Nephron progenitor cell (in vitro differentiated cells): Measurements from ENCODE around the gene C16orf78.
"Not testable (repeated sequence)": the region's sequence is repeated elsewhere in the genome, so short reads cannot be mapped to it uniquely, and the experiment has no call there.

ENCODE experiments used
- DNase-seq: peaks from one replicate; pipeline ENCODE4 v3.0.0; 2021
- H3K27ac Mint-ChIP-seq: 2 replicates; pipeline ENCODE4 v1.8.0; 2021; ENCODE audit warnings: mild to moderate bottlenecking, moderate library complexity, mixed read lengths
- H3K27me3 Mint-ChIP-seq: 2 replicates; pipeline ENCODE4 v1.8.0; 2021; ENCODE audit warnings: mild to moderate bottlenecking, low read depth, mixed read lengths; ENCODE audit not compliant: poor library complexity
- H3K36me3 Mint-ChIP-seq: 2 replicates; pipeline ENCODE4 v1.8.0; 2021; ENCODE audit warnings: low read depth, mixed read lengths
- H3K4me1 Mint-ChIP-seq: 2 replicates; pipeline ENCODE4 v1.8.0; 2021; ENCODE audit warnings: mixed read lengths
- H3K4me3 Mint-ChIP-seq: 2 replicates; pipeline ENCODE4 v1.8.0; 2021; ENCODE audit warnings: mild to moderate bottlenecking, moderate library complexity, mixed read lengths
- H3K9me3 Mint-ChIP-seq: 2 replicates; pipeline ENCODE4 v1.8.0; 2021; ENCODE audit warnings: mild to moderate bottlenecking, moderate library complexity, mixed read lengths
- CTCF ChIP-seq: fragments of 200-600 bp; sonication (generic); IDR thresholded peaks from 2 replicates; pipeline ENCODE4 v1.5.0; 2021; ENCODE audit warnings: antibody characterized with exemption

Gene C16orf78

GRCh38 chr16:49355933-49356665, 17.5 kb upstream of the C16orf78 start:
- no peaks in the 10 kb centered on the region for H3K36me3 Mint-ChIP-seq
- peaks cover 4% of the 10 kb centered on the region for H3K4me1 Mint-ChIP-seq
- no peak overlapping the region for H3K4me3 Mint-ChIP-seq
- no peak overlapping the region for H3K27ac Mint-ChIP-seq
- no peaks in the 10 kb centered on the region for H3K9me3 Mint-ChIP-seq
- H3K27me3 Mint-ChIP-seq, result peaks cover 14% of the 10 kb centered on the region
- TF ChIP-seq CTCF, result no peak
- DNase-seq, result no peak

GRCh38 chr16:49356728-49357488, 16.7 kb upstream of the C16orf78 start:
- no peak for DNase-seq
- TF ChIP-seq CTCF, result no peak
- H3K27ac Mint-ChIP-seq, result no peak overlapping the region
- H3K4me1 Mint-ChIP-seq, result peaks cover 4% of the 10 kb centered on the region
- H3K9me3 Mint-ChIP-seq, result no peaks in the 10 kb centered on the region
- H3K4me3 Mint-ChIP-seq, result no peak overlapping the region
- peaks cover 14% of the 10 kb centered on the region for H3K27me3 Mint-ChIP-seq
- no peaks in the 10 kb centered on the region for H3K36me3 Mint-ChIP-seq

GRCh38 chr16:49359591-49359990, 14.0 kb upstream of the C16orf78 start:
- H3K27me3 Mint-ChIP-seq, result peaks cover 11% of the 10 kb centered on the region
- peaks cover 4% of the 10 kb centered on the region for H3K4me1 Mint-ChIP-seq
- H3K4me3 Mint-ChIP-seq, result no peak overlapping the region
- no peak for DNase-seq
- H3K36me3 Mint-ChIP-seq, result no peaks in the 10 kb centered on the region
- H3K27ac Mint-ChIP-seq, result no peak overlapping the region
- H3K9me3 Mint-ChIP-seq, result no peaks in the 10 kb centered on the region
- TF ChIP-seq CTCF, result no peak

- not testable (repeated sequence) for H3K27me3 Mint-ChIP-seq, H3K4me3 Mint-ChIP-seq, H3K4me1 Mint-ChIP-seq, H3K27ac Mint-ChIP-seq, H3K9me3 Mint-ChIP-seq, DNase-seq, H3K36me3 Mint-ChIP-seq
Observed at GRCh38 chr16:49361731-49362130, 11.9 kb upstream of the C16orf78 start.

GRCh38 chr16:49362230-49362629, 11.4 kb upstream of the C16orf78 start:
- H3K36me3 Mint-ChIP-seq, result no peaks in the 10 kb centered on the region
- H3K27ac Mint-ChIP-seq, result no peak overlapping the region
- peaks cover 2% of the 10 kb centered on the region for H3K4me1 Mint-ChIP-seq
- TF ChIP-seq CTCF, result no peak
- peaks cover 2% of the 10 kb centered on the region for H3K27me3 Mint-ChIP-seq
- H3K9me3 Mint-ChIP-seq, result no peaks in the 10 kb centered on the region
- no peak overlapping the region for H3K4me3 Mint-ChIP-seq
- DNase-seq, result no peak

GRCh38 chr16:49365711-49366509, 7.7 kb upstream of the C16orf78 start:
- DNase-seq, result no peak
- Mint-ChIP-seq H3K4me1 (no peaks in the 10 kb centered on the region), H3K9me3 (no peaks in the 10 kb centered on the region), H3K4me3 (no peak overlapping the region), H3K27ac (no peak overlapping the region), H3K27me3 (no peaks in the 10 kb centered on the region), H3K36me3 (no peaks in the 10 kb centered on the region)
- no peak for TF ChIP-seq CTCF
